Measurements from ENCODE around the gene PRRC2A.

Gene PRRC2A

DNA sequence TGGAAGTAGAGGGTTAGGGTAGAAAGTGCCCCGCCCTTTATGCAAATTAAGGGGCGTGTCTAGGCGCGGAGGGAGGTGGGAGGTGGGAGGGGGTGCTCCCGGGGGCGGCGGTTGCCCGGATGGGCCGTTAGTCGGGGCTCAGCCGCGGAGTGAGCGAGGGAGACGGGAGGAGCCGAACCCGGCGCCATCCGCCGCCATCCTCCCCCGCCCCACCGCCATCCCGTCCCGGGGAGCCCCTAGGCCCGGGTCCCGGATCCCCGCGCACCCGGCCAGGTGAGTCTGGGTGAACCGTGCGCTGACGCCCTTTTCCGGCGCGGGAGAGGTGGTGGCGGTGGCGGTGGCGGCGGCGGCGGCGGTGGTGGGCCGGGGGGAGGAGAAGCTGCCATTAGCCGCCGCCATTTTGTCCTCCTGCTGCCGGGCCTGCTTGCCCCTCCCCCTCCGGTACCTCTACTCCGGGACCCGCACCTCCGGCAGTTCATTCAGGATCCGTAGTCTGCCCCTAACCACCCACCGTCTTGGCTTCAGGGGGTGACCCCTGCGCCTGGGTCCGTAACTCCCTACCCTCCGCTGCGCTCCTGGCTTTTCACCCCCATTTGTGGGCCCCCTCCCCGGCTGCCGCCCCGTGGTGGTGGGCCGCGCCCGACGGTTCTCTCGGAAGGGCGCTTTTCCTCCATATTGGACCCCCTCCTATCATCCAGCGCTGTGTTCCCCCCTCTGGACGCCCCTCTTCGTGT, at the start of gene PRRC2A:
TSS of gene PRRC2A (plus strand) at position 130 of the 734 bp plus-strand sequence. CDS start 2,075 bp downstream, outside the sequence.
- peak; percentile 95 for DNase-seq

DNA sequence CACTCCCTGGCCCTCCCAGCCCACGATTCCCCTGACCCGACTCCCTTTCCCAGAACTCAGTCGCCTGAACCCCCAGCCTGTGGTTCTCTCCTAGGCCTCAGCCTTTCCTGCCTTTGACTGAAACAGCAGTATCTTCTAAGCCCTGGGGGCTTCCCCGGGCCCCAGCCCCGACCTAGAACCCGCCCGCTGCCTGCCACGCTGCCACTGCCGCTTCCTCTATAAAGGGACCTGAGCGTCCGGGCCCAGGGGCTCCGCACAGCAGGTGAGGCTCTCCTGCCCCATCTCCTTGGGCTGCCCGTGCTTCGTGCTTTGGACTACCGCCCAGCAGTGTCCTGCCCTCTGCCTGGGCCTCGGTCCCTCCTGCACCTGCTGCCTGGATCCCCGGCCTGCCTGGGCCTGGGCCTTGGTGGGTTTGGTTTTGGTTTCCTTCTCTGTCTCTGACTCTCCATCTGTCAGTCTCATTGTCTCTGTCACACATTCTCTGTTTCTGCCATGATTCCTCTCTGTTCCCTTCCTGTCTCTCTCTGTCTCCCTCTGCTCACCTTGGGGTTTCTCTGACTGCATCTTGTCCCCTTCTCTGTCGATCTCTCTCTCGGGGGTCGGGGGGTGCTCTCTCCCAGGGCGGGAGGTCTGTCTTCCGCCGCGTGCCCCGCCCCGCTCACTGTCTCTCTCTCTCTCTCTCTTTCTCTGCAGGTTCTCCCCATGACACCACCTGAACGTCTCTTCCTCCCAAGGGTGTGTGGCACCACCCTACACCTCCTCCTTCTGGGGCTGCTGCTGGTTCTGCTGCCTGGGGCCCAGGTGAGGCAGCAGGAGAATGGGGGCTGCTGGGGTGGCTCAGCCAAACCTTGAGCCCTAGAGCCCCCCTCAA, 48.2 kb upstream of the PRRC2A start, which contains the start of gene LTA:
TSS of gene LTA (plus strand) at position 249 of the 871 bp plus-strand sequence. CDS start at position 703, 454 bp downstream.
- DNase-seq = peak; percentile 68

DNA sequence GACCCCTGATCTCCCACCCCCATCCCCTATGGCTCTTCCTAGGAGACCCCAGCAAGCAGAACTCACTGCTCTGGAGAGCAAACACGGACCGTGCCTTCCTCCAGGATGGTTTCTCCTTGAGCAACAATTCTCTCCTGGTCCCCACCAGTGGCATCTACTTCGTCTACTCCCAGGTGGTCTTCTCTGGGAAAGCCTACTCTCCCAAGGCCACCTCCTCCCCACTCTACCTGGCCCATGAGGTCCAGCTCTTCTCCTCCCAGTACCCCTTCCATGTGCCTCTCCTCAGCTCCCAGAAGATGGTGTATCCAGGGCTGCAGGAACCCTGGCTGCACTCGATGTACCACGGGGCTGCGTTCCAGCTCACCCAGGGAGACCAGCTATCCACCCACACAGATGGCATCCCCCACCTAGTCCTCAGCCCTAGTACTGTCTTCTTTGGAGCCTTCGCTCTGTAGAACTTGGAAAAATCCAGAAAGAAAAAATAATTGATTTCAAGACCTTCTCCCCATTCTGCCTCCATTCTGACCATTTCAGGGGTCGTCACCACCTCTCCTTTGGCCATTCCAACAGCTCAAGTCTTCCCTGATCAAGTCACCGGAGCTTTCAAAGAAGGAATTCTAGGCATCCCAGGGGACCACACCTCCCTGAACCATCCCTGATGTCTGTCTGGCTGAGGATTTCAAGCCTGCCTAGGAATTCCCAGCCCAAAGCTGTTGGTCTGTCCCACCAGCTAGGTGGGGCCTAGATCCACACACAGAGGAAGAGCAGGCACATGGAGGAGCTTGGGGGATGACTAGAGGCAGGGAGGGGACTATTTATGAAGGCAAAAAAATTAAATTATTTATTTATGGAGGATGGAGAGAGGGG, 47.0 kb upstream of the PRRC2A start:
- DNase-seq = no peak

DNA sequence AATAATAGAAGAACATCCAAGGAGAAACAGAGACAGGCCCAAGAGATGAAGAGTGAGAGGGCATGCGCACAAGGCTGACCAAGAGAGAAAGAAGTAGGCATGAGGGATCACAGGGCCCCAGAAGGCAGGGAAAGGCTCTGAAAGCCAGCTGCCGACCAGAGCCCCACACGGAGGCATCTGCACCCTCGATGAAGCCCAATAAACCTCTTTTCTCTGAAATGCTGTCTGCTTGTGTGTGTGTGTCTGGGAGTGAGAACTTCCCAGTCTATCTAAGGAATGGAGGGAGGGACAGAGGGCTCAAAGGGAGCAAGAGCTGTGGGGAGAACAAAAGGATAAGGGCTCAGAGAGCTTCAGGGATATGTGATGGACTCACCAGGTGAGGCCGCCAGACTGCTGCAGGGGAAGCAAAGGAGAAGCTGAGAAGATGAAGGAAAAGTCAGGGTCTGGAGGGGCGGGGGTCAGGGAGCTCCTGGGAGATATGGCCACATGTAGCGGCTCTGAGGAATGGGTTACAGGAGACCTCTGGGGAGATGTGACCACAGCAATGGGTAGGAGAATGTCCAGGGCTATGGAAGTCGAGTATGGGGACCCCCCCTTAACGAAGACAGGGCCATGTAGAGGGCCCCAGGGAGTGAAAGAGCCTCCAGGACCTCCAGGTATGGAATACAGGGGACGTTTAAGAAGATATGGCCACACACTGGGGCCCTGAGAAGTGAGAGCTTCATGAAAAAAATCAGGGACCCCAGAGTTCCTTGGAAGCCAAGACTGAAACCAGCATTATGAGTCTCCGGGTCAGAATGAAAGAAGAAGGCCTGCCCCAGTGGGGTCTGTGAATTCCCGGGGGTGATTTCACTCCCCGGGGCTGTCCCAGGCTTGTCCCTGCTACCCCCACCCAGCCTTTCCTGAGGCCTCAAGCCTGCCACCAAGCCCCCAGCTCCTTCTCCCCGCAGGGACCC, 46.1 kb upstream of the PRRC2A start:
- no peak for DNase-seq

DNA sequence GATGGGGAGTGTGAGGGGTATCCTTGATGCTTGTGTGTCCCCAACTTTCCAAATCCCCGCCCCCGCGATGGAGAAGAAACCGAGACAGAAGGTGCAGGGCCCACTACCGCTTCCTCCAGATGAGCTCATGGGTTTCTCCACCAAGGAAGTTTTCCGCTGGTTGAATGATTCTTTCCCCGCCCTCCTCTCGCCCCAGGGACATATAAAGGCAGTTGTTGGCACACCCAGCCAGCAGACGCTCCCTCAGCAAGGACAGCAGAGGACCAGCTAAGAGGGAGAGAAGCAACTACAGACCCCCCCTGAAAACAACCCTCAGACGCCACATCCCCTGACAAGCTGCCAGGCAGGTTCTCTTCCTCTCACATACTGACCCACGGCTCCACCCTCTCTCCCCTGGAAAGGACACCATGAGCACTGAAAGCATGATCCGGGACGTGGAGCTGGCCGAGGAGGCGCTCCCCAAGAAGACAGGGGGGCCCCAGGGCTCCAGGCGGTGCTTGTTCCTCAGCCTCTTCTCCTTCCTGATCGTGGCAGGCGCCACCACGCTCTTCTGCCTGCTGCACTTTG, 45.1 kb upstream of the PRRC2A start, which contains the start of gene TNF:
TSS of gene TNF (plus strand) at position 231 of the 567 bp plus-strand sequence. CDS start at position 408, 177 bp downstream.
- peak; percentile 54 for DNase-seq

DNA sequence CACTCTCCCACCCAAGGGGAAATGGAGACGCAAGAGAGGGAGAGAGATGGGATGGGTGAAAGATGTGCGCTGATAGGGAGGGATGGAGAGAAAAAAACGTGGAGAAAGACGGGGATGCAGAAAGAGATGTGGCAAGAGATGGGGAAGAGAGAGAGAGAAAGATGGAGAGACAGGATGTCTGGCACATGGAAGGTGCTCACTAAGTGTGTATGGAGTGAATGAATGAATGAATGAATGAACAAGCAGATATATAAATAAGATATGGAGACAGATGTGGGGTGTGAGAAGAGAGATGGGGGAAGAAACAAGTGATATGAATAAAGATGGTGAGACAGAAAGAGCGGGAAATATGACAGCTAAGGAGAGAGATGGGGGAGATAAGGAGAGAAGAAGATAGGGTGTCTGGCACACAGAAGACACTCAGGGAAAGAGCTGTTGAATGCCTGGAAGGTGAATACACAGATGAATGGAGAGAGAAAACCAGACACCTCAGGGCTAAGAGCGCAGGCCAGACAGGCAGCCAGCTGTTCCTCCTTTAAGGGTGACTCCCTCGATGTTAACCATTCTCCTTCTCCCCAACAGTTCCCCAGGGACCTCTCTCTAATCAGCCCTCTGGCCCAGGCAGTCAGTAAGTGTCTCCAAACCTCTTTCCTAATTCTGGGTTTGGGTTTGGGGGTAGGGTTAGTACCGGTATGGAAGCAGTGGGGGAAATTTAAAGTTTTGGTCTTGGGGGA, 44.4 kb upstream of the PRRC2A start:
- no peak for DNase-seq

DNA sequence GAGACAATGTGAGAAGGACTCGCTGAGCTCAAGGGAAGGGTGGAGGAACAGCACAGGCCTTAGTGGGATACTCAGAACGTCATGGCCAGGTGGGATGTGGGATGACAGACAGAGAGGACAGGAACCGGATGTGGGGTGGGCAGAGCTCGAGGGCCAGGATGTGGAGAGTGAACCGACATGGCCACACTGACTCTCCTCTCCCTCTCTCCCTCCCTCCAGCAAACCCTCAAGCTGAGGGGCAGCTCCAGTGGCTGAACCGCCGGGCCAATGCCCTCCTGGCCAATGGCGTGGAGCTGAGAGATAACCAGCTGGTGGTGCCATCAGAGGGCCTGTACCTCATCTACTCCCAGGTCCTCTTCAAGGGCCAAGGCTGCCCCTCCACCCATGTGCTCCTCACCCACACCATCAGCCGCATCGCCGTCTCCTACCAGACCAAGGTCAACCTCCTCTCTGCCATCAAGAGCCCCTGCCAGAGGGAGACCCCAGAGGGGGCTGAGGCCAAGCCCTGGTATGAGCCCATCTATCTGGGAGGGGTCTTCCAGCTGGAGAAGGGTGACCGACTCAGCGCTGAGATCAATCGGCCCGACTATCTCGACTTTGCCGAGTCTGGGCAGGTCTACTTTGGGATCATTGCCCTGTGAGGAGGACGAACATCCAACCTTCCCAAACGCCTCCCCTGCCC, 43.5 kb upstream of the PRRC2A start:
- DNase-seq = peak; percentile 48

DNA sequence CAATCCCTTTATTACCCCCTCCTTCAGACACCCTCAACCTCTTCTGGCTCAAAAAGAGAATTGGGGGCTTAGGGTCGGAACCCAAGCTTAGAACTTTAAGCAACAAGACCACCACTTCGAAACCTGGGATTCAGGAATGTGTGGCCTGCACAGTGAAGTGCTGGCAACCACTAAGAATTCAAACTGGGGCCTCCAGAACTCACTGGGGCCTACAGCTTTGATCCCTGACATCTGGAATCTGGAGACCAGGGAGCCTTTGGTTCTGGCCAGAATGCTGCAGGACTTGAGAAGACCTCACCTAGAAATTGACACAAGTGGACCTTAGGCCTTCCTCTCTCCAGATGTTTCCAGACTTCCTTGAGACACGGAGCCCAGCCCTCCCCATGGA, 42.9 kb upstream of the PRRC2A start:
- no peak for DNase-seq

DNA sequence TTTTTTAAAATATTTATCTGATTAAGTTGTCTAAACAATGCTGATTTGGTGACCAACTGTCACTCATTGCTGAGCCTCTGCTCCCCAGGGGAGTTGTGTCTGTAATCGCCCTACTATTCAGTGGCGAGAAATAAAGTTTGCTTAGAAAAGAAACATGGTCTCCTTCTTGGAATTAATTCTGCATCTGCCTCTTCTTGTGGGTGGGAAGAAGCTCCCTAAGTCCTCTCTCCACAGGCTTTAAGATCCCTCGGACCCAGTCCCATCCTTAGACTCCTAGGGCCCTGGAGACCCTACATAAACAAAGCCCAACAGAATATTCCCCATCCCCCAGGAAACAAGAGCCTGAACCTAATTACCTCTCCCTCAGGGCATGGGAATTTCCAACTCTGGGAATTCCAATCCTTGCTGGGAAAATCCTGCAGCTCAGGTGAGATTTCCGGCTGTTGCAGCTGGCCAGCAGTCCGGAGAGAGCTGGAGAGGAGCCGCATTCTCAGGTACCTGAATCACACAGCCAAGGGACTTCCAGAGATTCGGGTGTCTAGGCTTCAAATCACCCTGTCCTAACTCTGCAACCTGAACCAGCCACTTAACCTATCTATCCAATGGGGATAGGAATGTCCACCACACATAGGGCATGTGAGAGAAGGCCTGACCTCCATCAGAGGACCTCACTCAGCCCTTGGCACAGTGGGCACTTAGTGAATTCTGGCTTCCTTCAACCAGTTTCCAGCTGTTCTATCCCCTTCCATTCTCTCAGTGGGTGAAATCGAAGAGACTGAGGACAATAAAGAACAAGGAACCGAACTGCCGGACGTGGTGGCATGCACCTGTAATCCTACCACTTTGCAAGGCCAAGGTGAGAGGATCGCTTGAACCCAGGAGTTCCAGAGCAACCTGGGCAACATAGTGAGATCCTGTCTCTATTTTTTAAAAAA, 42.1 kb upstream of the PRRC2A start:
- no peak for DNase-seq

DNA sequence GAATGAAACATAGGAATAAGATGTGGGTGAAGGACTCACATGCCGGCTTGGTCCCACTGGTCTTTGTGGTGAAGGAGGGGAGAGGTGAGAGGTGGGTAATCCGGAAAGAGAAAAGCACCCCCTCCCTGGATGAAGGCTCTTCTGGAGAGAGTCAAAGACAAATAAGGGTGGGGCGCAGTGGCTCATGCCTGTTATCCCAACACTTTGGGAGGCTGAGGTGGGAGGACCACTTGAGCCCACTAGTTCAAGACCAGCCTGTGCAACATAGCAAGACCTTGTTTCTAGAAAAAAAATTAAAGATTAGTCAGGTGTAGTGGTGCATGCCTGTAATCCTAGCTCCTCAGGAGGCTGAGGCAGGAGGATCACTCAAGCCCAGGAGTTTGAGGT, 41.4 kb upstream of the PRRC2A start:
- no peak for DNase-seq

DNA sequence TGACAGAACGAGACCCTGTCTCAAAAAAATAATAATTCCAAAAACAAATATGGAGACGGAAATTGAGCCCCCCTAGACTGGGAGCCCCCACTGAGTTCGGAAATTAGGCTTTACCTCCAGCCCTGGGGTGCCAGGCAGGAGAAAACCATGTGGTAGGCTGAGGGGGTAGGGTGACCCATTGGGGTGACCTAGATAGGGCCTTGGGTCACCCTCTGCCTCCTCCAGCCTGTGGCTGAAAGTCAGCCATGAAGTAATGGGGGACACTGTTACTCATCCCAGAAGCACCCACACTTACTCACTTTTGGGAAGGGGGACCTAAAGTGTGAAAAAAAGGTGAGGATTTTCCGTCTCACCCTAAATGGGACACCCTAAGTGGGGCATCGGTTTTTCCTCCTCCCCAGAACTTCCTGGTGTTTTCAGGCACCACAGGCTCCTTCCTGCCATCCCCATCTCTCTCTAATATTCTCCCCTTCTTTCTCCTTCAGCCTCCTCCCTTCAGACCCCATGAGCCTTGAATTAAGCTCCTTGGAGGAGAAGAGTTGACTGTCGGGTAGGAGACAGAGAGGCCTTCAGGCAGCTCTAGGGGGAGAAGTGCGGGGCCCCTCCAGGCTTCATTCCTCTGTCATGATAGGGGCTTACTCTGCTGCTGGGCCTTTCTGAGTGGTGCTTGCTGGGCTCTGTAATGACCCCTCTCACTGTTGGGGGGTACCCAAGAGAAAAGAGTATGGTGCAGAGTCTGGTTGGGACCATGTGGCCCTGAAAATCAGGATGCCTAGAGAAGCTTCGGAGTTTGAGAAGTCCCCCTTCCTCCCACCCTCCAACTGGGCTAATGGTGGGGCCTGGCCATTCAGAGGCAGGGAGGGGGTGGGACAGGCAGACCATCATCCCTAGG, 40.7 kb upstream of the PRRC2A start:
- no peak for DNase-seq

DNA sequence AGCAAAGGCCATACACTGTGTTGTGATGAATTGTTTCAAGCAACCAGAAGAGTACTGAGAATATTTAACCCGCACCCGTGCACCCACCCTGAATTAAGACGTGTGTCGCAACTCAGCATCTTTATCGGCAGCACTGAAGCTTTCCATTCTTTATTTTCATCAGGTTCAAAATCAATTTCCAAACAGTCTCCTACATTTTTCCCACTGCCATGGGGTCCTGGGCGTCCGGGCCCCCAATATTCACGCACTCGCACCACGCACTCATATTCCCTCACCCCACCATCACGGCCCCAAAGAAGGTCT, 40.1 kb upstream of the PRRC2A start:
- no peak for DNase-seq

DNA sequence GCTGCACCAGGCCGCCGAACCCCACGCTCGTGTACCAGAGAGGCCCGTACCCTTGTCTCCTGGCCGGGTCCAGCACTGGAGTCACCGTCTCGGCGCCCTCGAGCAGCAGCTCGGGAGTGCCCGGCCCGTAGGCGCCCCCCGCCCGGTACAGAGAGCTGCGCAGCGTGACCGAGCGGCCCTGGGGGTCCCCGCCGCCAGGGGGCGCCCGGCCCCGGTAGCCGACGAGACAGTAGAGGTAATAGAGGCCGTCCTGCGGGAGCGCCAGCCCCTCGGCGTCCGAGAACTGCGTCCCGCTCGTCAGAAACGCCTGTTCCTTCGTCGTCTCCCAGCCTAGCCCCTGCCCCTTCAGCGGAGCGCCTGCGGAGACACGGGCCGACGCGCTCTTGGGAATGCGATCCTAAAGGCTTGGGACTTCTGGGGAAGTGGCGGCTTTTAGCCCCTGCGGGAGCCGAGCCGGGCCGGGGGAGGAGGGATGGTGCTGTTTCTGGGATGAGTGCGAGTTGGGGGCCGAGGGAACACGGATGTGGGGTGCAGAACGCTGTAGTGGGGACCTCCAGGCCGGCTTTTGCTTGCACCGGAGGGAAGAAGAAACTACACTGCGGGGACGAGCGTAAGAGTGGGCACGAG, 39.6 kb upstream of the PRRC2A start:
- peak; percentile 93 for DNase-seq

DNA sequence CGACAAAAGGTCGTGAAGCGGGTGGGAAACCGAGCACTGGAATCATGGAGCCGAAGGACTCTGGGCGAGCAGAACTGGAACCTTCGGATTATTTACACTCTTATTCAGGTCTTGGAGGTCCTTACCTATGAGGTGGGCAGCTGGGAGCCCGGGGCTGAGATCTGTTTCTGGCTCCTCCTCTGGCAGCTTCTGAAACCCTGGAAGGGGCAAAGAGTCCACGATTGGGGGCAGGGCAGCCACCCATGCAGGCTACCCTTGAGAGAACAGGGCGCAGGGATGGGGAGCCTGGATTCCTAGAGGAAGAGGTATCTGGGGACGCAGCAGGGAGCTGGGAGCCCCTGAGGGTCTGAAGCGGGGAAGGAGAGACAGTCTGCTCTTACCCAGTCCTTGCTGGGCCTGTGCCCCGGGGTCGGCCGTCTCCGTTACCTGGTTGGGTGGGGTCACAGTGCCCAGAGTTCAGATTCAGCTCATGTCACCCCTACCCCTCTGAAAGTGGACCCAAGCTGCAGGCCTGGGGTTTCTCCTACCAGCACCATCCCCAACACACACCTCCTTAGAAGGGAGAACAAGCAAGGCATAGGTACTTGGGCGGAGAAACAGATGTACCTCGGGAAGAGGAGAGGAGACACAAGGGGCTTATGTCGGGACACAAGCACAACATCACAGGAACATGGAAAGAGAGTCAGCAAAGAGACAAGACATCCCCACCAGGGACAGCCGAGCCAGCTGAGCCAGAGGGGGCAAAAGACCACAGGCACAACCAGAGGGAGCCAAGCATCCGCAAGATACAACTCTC, 38.9 kb upstream of the PRRC2A start:
- DNase-seq = no peak

DNA sequence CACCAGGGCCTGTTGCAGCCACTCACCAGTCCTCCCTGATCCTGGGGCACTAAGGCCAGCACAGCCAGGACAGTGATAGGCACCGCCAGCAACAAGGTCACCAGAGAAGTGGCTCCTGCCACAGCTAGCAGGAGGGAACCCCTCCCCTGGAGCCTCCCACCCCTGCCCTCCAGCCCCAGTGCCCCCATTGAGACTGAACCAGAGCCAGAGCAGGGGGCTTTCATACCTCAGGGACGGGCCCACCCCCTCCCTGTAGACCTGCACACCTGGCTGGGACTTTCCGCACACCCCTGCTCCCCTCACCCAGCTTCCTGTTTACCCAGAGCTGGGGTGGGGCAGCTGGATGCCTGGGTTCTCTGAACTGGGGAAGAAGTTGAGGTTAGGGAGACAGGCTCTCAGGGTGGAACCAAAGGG, 38.3 kb upstream of the PRRC2A start, which contains the start of gene LTB:
TSS of gene LTB (minus strand) at position 195 of the 414 bp plus-strand sequence. CDS start at position 188, 7 bp downstream.
- DNase-seq = peak; percentile 77

DNA sequence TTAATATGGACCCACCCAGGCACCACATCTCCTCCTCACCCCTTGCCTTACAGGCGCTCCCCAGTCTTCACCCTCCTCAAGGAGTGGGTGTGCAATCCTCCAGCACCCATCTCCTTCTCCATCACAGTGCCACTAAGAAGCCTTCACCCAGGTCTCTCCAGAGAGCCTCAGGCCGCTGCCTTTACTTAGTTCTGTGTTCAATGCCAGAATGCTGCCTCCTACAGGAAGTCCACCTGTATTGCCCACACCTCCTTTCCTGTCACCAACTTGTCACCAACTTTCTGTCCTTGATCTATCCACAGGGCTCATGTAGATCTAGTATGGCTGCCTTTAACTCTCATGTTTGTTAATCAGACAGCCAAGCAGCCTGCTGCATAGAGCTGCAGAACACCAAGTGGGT, 35.0 kb upstream of the PRRC2A start:
- no peak for DNase-seq

All from activated gamma-delta T cell treated with Interleukin-2 at 50 U/mL for 16 hours (primary cell).